ENCODE data around the gene CNIH3.

CNIH3 gene

GRCh38 chr1:224622831-224623230, 6.7 kb downstream of the CNIH3 start:
- peaks cover 42% of the 10 kb centered on the region for H3K27me3 Mint-ChIP-seq (ENCODE audit: low read depth)
- DNase-seq (ENCODE audit: low spot score), result no peak
- H3K36me3 Mint-ChIP-seq (ENCODE audit: low read depth), result peaks cover 20% of the 10 kb centered on the region
- peaks cover 49% of the 10 kb centered on the region for H3K4me1 Mint-ChIP-seq (ENCODE audit: low read depth)
- peak overlapping the region; percentile 78 for H3K4me3 Mint-ChIP-seq
- H3K9me3 Mint-ChIP-seq, result peaks cover 13% of the 10 kb centered on the region
- peak overlapping the region; percentile 99 for H3K27ac Mint-ChIP-seq

GRCh38 chr1:224623310-224623714, 7.2 kb downstream of the CNIH3 start:
- peaks cover 44% of the 10 kb centered on the region for H3K4me1 Mint-ChIP-seq (ENCODE audit: low read depth)
- peak; percentile 23 for DNase-seq (ENCODE audit: low spot score)
- H3K9me3 Mint-ChIP-seq, result peaks cover 13% of the 10 kb centered on the region
- H3K4me3 Mint-ChIP-seq, result peak overlapping the region; percentile 78
- peaks cover 20% of the 10 kb centered on the region for H3K36me3 Mint-ChIP-seq (ENCODE audit: low read depth)
- H3K27ac Mint-ChIP-seq, result peak overlapping the region; percentile 99
- peaks cover 37% of the 10 kb centered on the region for H3K27me3 Mint-ChIP-seq (ENCODE audit: low read depth)

- Mint-ChIP-seq H3K9me3 (peaks cover 13% of the 10 kb centered on the region), H3K4me1 (ENCODE audit: low read depth) (peaks cover 39% of the 10 kb centered on the region)
These were observed 7.7 kb downstream of the CNIH3 start for GRCh38 chr1:224623743-224624333.

GRCh38 chr1:224624432-224624831, 8.3 kb downstream of the CNIH3 start:
- Mint-ChIP-seq H3K9me3 (peaks cover 13% of the 10 kb centered on the region), H3K4me1 (ENCODE audit: low read depth) (peaks cover 37% of the 10 kb centered on the region), H3K36me3 (ENCODE audit: low read depth) (peaks cover 20% of the 10 kb centered on the region), H3K27ac (peak overlapping the region; percentile 99), H3K27me3 (ENCODE audit: low read depth) (peaks cover 26% of the 10 kb centered on the region), H3K4me3 (peak overlapping the region; percentile 78)
- DNase-seq (ENCODE audit: low spot score), result no peak

More at GRCh38 chr1:224623743-224624333, 7.7 kb downstream of the CNIH3 start:
- H3K36me3 Mint-ChIP-seq (ENCODE audit: low read depth), result peaks cover 20% of the 10 kb centered on the region
- peaks cover 32% of the 10 kb centered on the region for H3K27me3 Mint-ChIP-seq (ENCODE audit: low read depth)
- peak; percentile 81 for DNase-seq (ENCODE audit: low spot score)
- H3K4me3 Mint-ChIP-seq, result peak overlapping the region; percentile 78
- H3K27ac Mint-ChIP-seq, result peak overlapping the region; percentile 99

GRCh38 chr1:224626042-224626441, 9.9 kb downstream of the CNIH3 start:
- Mint-ChIP-seq H3K4me1 (ENCODE audit: low read depth) (peaks cover 37% of the 10 kb centered on the region), H3K36me3 (ENCODE audit: low read depth) (peaks cover 20% of the 10 kb centered on the region), H3K27ac (no peak overlapping the region), H3K9me3 (peaks cover 13% of the 10 kb centered on the region), H3K4me3 (no peak overlapping the region), H3K27me3 (ENCODE audit: low read depth) (peaks cover 19% of the 10 kb centered on the region)
- DNase-seq (ENCODE audit: low spot score), result no peak

- no peak for DNase-seq (ENCODE audit: low spot score)
- Mint-ChIP-seq H3K4me3 (no peak overlapping the region), H3K9me3 (no peaks in the 10 kb centered on the region), H3K27ac (no peak overlapping the region), H3K4me1 (ENCODE audit: low read depth) (peaks cover 18% of the 10 kb centered on the region), H3K27me3 (ENCODE audit: low read depth) (peaks cover 18% of the 10 kb centered on the region), H3K36me3 (ENCODE audit: low read depth) (no peaks in the 10 kb centered on the region)
These were observed 13.8 kb downstream of the CNIH3 start for GRCh38 chr1:224629965-224630364.

GRCh38 chr1:224631462-224632115, 15.5 kb downstream of the CNIH3 start:
- Mint-ChIP-seq H3K27ac (no peak overlapping the region), H3K9me3 (no peaks in the 10 kb centered on the region), H3K36me3 (ENCODE audit: low read depth) (no peaks in the 10 kb centered on the region), H3K4me1 (ENCODE audit: low read depth) (peaks cover 11% of the 10 kb centered on the region), H3K4me3 (no peak overlapping the region), H3K27me3 (ENCODE audit: low read depth) (peaks cover 15% of the 10 kb centered on the region)
- no peak for DNase-seq (ENCODE audit: low spot score)

GRCh38 chr1:224632381-224632871, 16.3 kb downstream of the CNIH3 start:
- H3K9me3 Mint-ChIP-seq, result no peaks in the 10 kb centered on the region
- H3K4me3 Mint-ChIP-seq, result no peak overlapping the region
- peaks cover 11% of the 10 kb centered on the region for H3K4me1 Mint-ChIP-seq (ENCODE audit: low read depth)
- H3K36me3 Mint-ChIP-seq (ENCODE audit: low read depth), result no peaks in the 10 kb centered on the region
- DNase-seq (ENCODE audit: low spot score), result no peak
- H3K27me3 Mint-ChIP-seq (ENCODE audit: low read depth), result peaks cover 17% of the 10 kb centered on the region
- no peak overlapping the region for H3K27ac Mint-ChIP-seq

- peaks cover 20% of the 10 kb centered on the region for H3K27me3 Mint-ChIP-seq (ENCODE audit: low read depth)
- no peak for DNase-seq (ENCODE audit: low spot score)
- H3K4me3 Mint-ChIP-seq, result no peak overlapping the region
- peaks cover 16% of the 10 kb centered on the region for H3K4me1 Mint-ChIP-seq (ENCODE audit: low read depth)
- H3K9me3 Mint-ChIP-seq, result no peaks in the 10 kb centered on the region
- no peak overlapping the region for H3K27ac Mint-ChIP-seq
- no peaks in the 10 kb centered on the region for H3K36me3 Mint-ChIP-seq (ENCODE audit: low read depth)
These were observed 16.8 kb downstream of the CNIH3 start for GRCh38 chr1:224632921-224633321.

- H3K4me1 Mint-ChIP-seq (ENCODE audit: low read depth), result peaks cover 22% of the 10 kb centered on the region
- H3K27me3 Mint-ChIP-seq (ENCODE audit: low read depth), result peaks cover 30% of the 10 kb centered on the region
- no peaks in the 10 kb centered on the region for H3K9me3 Mint-ChIP-seq
- H3K36me3 Mint-ChIP-seq (ENCODE audit: low read depth), result no peaks in the 10 kb centered on the region
- no peak overlapping the region for H3K4me3 Mint-ChIP-seq
- no peak overlapping the region for H3K27ac Mint-ChIP-seq
- no peak for DNase-seq (ENCODE audit: low spot score)
These were observed 19.2 kb downstream of the CNIH3 start for GRCh38 chr1:224635356-224635755.

- Mint-ChIP-seq H3K36me3 (ENCODE audit: low read depth) (no peaks in the 10 kb centered on the region), H3K4me1 (ENCODE audit: low read depth) (peaks cover 21% of the 10 kb centered on the region), H3K4me3 (peak overlapping the region; percentile 50), H3K27ac (peak overlapping the region; percentile 84), H3K27me3 (ENCODE audit: low read depth) (peaks cover 25% of the 10 kb centered on the region), H3K9me3 (no peaks in the 10 kb centered on the region)
- DNase-seq (ENCODE audit: low spot score), result no peak
These were observed 21.4 kb downstream of the CNIH3 start for GRCh38 chr1:224637515-224637914.

GRCh38 chr1:224637936-224638335, 21.8 kb downstream of the CNIH3 start:
- no peaks in the 10 kb centered on the region for H3K9me3 Mint-ChIP-seq
- no peak for DNase-seq (ENCODE audit: low spot score)
- H3K4me1 Mint-ChIP-seq (ENCODE audit: low read depth), result peaks cover 19% of the 10 kb centered on the region
- peaks cover 25% of the 10 kb centered on the region for H3K27me3 Mint-ChIP-seq (ENCODE audit: low read depth)
- H3K36me3 Mint-ChIP-seq (ENCODE audit: low read depth), result no peaks in the 10 kb centered on the region
- H3K27ac Mint-ChIP-seq, result peak overlapping the region; percentile 84
- H3K4me3 Mint-ChIP-seq, result peak overlapping the region; percentile 50

GRCh38 chr1:224639426-224639975, 23.4 kb downstream of the CNIH3 start:
- H3K9me3 Mint-ChIP-seq, result no peaks in the 10 kb centered on the region

GRCh38 chr1:224640018-224640417, 23.9 kb downstream of the CNIH3 start:
- no peak for DNase-seq (ENCODE audit: low spot score)
- H3K4me3 Mint-ChIP-seq, result no peak overlapping the region
- H3K27me3 Mint-ChIP-seq (ENCODE audit: low read depth), result peaks cover 23% of the 10 kb centered on the region
- H3K9me3 Mint-ChIP-seq, result no peaks in the 10 kb centered on the region
- no peaks in the 10 kb centered on the region for H3K36me3 Mint-ChIP-seq (ENCODE audit: low read depth)
- no peak overlapping the region for H3K27ac Mint-ChIP-seq
- H3K4me1 Mint-ChIP-seq (ENCODE audit: low read depth), result peaks cover 21% of the 10 kb centered on the region

More at GRCh38 chr1:224639426-224639975, 23.4 kb downstream of the CNIH3 start:
- Mint-ChIP-seq H3K27ac (no peak overlapping the region), H3K4me1 (ENCODE audit: low read depth) (peaks cover 18% of the 10 kb centered on the region), H3K4me3 (no peak overlapping the region), H3K27me3 (ENCODE audit: low read depth) (peaks cover 23% of the 10 kb centered on the region), H3K36me3 (ENCODE audit: low read depth) (no peaks in the 10 kb centered on the region)
- no peak for DNase-seq (ENCODE audit: low spot score)
